ENCODE results near the gene TDRD9.

Gene TDRD9

DNA sequence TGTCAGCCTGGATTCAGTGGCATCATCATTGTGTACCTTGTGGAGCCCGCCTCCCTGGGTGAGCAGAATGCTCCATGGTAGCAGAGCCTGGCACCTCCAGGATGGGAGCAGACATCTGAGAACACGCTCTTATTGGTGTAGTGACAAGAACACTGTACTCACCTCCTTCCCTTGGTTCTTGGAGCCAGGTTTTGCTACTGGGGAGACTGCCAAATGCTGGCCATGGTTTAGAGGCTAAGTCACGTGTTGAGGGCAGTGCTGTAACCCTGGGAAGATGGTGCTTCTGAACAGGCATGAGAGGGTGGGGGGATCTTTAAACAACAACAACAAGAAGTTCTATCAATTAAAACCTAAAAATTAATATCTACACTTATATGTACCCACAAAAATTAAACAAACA, 109.6 kb downstream of the TDRD9 start:
- no peak for DNase-seq

DNA sequence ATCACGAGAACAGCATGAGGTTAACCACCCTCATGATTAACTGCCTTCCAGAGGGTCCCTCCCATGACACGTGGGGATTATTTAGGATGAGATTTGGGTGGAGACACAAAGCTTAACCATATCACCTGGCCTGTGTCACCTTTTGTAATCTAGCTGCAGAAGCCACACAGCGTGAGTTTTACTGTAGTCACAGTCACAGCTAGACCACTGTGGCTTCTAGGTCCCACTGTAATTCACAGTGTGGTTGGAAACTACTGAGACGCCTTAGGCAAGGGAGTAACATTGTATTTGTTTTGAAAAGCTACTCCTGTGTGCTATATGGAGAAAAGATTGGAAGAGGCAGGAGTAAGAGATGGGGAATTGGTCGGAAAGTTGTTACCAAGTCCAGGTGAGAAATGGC, 111.0 kb downstream of the TDRD9 start:
- no peak for DNase-seq

DNA sequence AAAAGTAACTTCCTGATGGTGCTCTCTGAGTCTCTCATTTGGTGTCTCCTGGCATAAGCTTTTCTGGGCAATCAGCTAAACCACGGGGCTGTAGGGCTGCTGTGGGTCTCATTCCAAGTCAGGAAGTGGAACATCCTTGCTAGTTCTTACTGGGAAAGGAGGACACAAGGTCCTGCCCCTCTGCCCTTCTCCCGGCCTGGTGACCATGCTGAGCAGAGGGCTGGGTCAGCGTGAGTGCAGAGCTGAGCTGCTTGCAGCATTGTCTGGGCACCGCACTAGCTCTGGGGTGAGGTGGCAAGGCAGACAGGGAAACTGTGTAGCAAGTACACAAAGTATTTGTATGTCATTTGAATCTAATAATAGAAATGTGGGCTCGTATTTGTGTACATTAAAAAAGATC, 112.3 kb downstream of the TDRD9 start:
- no peak for DNase-seq

DNA sequence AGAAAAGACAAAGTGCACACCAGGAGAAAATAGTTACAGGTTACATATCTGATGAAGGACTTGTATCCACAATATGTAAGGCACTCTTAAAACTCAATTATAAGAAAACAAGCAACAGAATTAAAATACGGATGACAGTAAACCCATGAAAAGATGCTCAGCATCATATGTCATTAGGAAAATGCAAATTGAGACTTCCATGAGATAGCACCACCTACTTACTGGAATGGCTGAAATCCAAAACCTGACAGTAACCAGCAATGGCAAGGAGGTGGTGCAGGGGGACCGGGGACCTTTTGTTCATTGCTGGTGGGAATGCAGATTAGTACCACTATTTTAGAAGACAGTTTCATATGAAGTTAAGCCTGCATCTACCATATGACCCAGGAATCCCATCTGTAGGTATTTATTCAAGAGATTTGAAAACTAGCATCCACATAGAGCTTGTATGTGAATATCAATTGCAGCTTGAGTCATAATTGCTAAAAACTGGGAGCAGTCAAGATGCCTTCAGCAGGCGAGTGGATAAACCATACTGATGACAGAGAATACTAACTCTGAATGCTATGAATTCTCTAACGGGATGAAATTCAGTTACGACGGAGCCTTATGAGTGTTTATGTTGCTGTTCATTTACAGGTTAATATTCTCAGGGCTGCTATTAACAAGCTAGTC, 113.3 kb downstream of the TDRD9 start:
- DNase-seq, result no peak

DNA sequence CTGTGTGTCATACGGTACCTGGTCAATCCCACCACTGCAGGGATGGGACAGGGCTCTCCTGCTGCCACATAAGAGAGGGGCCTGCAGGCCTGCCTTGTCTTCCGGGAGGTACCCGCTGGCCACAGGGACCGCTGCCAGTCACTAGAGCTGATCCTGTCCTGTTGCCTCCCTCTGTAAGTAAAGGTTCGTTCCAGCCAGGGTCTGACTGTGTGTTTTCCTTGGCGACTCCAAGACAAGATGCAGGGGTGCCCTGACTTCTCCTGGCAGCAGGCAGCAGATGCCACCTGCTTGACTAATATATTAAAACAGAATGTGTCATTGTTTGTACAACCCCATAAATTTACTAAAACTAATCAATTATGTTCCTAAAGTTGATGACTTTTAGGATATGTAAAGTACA, 115.8 kb downstream of the TDRD9 start:
- no peak for DNase-seq

DNA sequence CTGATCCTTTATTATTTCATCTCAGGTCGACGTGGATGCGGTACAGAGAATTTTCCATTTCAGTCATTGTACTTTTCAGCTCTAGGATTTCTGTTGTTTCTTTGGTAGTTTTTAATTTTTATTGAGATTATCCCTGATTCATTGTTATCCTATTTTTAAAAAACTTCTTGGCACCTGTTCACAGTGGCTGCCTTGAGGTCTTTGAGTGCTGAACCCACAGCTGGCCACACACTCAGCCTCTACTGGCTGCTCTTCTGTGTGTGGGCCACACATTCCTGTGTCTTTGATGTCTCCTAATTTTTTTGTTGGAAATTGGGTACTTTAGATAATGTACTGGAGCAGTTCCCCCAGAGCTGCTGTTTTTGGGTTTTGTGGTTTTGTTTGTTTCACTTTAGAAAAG, 119.5 kb downstream of the TDRD9 start:
- DNase-seq, result no peak

DNA sequence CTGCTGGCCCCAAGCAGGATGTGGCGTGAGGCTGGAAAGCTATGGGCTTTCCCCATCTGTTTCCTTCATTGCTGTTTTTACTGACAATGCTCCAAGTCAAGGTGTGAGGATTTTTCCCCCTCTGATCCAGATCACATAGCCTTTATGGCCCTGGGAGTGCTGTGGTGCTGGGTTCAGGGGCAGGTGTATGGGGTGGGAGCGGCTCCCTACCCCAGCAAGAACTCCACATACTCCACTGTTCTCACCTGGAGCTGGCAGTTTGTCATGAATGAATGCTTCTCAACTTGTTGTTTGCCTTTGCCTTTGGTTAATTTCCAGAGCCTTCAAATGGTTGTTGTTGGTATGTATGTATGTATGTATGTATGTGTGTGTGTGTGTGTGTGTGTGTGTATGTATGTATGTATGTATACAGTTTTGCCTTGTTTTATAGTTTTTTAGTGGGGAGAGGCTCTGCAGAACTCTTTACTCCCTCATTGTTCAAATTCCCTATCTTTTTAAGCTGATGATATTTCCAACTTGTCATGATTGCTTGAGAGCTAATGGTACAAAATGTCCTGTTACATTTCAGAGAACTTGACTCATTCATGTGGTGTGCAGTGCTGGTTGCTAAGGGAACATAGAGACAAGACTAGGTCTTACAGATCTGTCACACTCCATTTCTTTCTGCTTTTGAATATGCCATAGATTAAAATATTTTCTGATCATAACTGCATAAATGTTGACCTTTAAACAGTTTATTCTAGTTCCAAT, 120.7 kb downstream of the TDRD9 start:
- DNase-seq, result no peak

DNA sequence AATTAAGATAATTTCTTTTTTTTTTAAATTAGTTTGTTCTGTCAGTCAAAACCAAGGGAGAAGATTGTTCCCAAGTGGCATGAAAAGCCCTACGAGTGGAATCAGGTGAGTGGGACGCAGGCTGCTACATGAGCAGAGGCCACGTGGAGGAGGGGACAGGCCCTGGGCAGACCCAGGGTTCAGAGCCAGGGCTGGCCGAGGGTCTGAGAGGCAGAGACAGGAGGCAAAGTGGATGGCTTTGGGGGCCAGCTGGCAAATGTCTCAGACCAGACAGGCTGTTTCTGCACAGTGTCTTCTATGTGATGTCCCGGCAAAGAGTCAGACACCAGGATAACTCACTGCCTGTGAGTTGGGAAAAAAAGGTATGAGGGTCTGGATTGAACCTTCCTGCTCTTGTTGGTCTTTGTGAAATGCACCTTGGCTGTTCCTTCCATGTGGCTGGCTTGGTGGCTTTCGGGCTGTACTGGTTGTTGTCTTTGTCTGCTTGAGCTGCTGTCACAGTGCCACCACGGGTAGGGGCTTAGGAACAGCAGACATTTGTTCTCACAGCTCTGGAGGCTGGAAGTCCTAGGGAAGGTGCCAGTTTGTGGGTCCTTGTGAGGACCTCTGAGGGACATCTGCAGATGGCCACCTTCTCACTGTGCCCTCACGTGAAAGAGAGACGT, 121.5 kb downstream of the TDRD9 start:
- no peak for DNase-seq

DNA sequence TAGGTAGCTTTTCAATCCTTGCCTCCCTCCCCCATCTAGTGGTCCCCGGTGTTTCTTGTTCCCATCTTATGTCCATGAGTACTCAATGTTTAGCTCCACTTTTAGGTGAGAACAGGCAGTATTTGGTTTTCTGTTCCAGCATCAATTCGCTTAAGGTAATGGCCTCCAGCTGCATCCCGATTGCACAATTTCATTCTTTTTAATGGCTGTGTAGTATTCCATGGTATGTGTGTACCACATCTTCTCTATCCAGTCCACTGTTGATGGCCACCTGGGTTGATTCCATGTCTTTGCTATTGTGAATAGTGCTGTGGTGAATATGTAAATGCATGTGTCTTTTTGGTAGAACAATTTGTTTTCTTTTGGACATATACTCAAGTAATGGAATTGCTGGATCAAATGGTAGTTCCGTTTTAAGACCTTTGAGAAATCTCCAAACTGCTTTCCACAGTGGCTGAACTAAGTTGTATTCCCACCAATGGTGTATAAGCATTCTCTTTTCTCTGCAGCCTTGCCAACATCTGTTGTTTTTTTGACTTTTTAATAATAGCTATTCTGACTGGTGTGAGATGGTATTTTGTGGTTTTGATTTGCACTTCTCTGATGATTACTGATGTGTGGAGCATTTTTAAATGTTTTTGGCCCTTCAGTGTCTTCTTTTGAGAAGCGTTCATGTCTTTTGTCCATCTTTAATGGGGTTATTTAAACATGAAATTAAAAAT, 123.0 kb downstream of the TDRD9 start:
- DNase-seq, result no peak

DNA sequence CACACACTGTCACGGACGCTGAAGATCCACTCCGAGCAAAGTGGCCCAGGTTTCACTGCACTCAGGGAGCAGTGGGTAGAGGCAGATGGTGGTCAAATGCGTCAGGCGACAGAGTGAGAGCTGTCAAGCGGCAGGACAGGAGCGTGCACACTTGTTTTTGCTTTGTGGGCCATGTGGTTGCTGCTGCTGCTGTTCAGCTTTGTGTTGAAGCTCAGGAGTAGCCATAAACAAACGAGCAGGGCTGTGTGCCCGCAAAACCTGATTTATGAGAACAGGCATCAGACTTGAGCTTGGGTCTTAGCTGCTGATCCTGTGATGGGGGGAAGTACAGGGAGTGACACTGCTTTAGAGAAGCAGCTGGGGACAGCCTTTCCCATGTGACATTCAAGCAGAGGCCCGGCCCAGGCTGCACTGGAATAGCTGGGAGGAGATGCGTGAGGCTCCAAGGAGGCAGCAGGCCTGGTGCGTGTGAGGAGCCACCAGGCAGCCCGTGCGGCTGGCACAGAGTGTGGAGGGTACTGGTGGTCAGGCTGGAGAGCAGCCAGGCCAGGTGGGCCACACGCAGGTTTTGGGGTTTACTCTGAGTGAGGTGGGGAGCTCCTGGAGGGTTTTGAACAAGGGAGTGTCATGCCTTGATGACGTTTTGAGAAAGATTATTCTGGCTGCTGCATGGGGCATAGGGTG, 126.1 kb downstream of the TDRD9 start:
- no peak for DNase-seq

DNA sequence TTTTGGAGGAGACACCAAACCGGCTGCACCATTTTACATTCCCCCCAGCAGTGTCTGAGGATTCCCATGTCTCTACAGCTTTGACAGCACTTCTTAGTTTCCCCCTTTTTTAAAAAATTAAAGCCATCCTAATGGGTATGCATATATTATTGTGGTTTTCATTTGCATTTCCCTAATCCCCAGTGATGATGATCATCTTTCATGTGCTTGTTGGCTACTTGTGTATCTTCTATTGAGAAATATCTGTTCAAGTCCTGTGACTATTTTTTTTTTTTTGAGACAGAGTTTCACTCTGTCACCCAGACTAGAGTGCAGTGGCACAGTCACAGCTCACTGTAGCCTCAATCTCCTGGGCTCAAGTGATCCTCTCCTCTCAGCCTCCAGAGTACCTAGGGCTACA, 134.0 kb downstream of the TDRD9 start:
- DNase-seq, result no peak

DNA sequence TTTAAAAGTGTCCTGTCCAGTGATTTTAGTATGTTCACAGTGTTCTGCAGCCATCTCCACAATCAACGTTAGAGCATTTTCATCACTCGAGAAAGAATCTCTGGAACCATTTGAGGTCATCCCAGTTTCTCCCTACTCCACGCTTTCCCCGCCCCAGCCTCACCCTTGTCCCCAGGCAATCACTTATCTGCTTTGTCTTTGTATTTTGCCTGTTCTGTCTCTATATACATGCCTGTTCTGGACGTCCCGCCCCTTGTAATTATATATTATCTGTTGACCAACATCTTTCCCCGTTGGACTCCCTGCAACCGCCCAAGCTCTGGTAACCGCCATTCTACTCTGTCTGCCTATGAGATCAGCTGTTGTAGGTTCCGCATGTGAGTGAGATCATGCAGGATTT, 135.7 kb downstream of the TDRD9 start:
- no peak for DNase-seq

DNA sequence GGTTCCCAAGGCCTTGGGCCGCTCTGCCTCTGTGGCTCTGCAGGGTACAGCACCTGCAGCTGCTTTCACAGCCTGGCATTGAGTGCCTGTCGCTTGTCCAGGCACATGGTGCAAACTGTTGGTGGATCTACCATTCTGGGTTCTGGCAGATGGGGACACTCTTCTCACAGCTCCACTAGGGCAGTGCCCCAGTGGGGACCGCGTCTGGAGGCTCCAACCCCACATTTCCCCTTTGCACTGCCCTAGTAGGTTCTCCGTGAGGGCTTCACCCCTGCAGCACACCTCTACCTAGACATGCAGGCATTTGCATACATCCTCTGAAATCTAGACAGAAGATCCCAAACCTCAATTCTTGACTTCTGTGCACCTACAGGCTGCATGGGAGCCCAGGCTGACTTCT, 138.0 kb downstream of the TDRD9 start:
- no peak for DNase-seq

DNA sequence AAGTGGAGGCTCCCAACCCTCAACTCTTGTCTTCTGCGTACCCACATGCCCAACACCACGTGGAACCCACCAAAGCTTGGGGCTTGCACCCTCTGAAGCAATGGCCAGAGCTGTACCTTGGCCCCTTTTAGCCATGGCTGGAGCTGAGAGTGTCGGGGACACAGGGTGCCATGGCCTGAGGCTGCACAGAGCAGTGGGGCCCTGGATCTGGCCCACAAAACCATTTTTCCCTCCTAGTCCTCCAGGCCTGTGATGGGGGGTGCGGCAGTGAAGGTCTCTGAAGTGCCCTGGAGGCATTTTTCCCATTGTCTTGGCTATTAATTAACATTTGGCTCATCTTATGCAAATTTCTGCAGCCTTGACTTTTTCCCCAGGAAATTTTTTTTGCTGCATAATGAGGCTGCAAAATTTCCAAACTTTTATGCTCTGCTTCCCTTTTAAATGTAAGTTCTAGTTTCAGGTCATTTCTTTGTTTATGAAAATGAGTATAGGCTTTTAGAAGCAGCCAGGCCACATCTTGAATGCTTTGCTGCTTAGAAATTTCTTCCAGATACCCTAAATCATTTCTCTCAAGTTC, 138.6 kb downstream of the TDRD9 start:
- no peak for DNase-seq

DNA sequence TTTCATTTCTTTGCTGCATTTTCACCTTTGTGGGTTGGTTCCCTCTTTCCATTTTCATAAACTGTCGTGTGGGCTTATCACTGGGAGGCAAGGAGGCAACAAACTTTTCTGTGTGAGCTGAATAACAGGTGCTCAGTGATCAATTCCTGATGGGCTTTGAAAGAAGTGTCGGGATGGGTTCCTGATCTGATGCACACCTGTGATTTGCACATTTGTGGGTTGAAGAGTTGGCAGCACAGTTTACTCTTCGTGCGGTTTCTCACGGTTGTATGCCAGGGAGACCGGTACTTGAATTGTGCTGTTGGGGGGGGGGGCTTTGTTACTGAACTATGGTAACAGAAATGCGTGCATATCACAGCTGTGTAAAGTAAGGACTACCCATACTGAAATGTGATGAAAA, 141.3 kb downstream of the TDRD9 start:
- DNase-seq, result no peak

DNA sequence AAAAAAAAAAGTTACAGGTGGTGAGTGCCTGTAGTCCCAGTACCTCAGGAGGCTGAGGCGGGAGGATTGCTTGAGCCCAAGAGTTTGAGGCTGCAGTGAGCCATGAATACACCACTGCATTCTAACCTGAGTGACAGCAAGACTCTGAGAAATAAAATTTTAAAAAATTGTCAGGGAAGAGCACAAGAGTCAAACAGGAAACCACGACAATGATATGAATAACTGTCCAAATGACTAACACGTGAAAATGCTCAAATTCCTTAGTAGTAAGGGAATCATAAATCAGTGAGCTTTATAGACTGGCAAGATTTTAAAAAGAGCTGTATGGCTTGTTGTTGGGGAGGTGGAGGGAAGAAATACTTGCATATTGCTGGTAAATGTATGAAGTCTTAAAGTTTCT, 144.3 kb downstream of the TDRD9 start:
- no peak for DNase-seq

DNA sequence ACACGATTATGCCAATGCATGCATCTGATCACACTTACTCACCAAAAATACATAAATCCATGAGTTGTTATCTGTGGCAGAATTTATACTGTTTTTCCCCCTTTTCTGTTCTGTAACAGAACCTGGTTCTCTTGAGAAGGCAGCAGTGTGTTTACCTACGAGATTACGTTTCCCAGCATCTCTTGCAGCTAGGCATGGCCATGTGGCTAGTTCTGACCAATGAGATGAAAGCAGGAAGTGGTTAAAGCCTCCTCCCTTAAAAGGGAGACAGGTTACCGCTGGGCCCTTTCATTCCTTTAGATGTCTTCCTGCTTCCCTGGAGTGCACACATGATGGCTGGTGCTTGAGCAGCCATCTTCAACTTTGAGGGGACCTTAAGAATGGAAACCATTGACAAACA, 145.5 kb downstream of the TDRD9 start:
- DNase-seq, result no peak

DNA sequence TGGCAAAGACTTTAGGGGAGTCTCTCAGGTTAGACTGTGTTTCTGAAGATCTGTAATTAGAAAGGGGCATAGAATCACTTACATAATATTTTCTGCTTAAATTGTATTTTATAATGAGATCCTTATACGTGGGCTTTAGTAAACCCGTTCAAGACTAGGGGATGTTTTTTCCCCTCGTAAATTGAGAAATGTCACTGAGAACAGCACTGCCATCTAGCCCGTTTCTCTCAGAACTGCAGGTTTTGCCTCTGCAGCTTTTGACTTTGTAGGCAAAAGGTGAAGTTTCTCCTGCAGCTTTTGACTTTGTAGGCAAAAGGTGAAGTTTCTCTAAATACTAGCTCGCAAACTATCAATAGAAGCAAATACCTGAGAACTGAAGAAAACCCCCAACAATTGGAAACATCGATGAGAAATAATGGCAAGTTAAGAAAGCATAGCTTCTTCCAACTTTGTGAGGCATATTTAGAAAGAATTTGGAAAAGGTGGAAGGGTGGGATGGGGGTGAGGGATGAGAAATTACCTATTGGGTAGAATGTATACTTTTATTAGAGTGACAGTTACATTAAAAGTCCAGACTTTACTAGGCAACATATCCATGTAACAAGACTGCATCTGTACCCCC, 147.4 kb downstream of the TDRD9 start:
- DNase-seq, result no peak

DNA sequence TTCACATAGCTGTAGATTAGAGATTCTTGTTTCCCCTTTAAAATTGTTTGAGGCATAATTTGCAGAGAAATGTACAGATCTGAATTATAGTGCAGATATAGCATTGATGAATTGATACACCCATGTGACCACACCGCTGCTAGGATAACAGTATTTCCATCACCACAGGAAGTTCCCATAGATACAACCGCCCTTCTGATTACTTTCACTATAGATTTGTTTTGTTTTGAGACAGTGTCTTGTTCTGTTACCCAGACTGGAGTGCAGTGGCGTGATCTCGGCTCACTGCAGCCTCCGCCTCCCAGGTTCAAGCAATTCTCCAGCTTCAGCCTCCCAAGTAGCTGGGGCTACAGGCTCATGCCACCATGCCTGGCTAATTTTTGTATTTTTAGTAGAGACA, 148.5 kb downstream of the TDRD9 start:
- no peak for DNase-seq

DNA sequence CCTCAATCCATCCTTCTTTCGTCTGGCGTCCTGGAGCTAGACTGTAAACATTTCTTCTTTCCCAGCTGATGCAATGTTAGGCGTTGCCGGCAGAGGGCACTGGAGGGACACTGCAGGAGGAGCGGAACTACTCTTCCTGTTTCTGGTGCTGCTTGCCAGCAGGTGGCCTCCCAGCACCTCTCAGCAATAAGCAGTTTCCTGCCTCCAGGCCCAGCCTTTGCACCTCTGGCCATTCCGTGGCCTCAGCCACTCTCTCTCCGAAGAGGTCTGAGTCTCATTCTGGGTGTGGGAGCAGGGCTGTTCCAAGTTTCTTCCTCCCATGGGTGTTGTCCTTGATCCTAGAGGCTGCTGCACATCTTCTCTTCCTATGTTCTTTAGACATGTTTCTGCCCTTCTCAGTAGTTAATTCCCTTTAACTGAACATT, 149.8 kb downstream of the TDRD9 start:
- peak; percentile 87 for DNase-seq

DNA sequence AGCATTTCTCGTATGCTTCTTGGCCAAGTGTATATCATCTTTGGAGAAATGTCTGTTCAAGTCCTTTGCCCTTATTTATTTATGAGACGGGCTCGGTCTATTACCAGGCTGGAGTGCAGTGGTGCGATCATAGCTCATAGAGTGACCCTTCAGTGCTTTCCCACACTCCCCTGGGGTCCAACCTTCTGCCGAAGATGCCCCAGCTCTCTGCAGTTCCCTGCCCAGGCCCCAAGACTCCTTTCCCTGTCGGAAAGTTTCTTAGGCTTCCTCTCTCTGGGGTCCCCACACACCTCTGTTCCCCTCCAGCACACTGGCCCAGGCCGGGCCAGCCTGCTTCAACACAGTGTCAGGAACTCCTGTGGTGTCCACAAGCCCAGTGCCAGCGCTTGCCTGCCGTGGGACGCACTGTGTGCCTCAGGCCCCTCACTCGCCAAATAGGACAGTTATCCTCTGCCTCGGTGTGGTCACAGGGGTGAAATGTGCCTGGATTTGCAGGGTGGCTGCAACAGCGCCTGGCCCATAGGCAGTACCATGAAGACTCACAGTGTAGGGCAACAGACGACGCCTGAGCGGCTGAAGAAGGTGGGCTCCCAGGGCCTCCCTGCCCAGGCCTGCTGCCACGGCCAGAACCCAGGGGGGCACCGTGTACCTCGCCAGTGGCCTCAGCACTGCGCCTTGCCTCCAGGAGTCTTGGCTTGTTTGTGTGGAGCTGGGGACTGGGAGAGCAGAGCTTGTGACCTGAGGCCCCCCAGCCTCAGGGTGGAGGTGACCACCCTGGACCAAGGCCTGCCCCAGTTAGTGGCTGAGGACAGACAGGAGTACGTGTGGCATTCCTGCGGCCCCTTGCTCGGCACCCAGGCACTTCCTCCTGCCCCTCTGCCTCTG, 152.4 kb downstream of the TDRD9 start:
- no peak for DNase-seq
